ENCODE measurements around the gene CLMN. TPM values are rescaled to one million over a fixed set of nuclear protein-coding genes. Genes with fewer than 3 reads are reported as not detected.

The CLMN gene
- total and polyA plus RNA-seq, 2 of the 13 experiments (the other 11 are each of a cell fraction or from before 2014, with no cell fraction given): 15.1 to 16.7 TPM

DNA sequence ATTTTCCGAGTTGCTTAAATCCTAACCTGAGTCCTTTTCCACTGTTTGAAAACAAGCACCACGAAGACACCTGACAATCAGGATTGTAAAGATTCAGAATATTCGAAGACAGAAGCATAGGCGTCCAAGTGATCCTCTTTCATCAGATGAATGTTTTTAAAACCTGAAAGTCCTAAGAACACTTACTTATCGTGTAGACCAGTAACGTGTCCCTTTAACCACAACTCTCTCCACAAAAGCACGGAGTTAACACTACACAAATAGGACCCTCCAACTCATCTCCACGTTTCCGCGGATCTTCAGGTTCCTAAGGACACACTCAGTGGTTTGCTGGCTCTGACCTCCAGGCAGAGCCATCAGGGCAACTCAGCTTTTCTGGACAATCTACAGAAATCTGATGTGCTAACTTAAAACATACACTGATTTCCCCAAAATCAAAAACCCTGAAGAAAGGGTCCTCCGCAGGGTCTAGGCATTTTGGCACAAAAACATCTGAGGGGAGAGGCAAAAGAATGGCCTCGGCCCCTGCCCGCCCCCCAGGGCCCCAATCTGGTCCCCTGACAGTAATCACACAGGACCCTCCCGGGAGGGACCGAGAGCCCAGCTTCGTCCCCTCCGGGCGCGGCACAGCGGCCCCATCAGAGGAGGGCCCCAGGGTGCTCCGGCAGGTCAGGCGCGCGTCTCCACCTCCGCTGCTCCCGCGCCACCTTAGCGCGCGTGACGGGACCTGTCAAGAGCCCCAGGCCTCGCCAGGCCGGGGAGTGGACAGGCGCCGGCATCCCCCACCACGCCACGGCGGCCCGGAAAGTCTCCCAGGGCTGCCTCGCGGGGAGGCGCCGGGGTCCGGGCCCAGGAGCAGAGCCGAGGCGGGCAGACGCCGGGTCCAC is 163.3 kb downstream of the CLMN start (continued):
- TF ChIP-seq ZBTB40 (IDR thresholded peaks at IDR 0.05): no peak
- 0 out of 2 replicates have a peak, but pooled peaks have one; percentile 23 for TF ChIP-seq ZBTB40 (CRISPR knock-in tag; IDR thresholded peaks at IDR 0.05)
- no peak for TF ChIP-seq FOSL1 (CRISPR knock-in tag; IDR thresholded peaks at IDR 0.05; ENCODE audit: borderline replicate concordance)
- no peak for TF ChIP-seq HBP1 (CRISPR knock-in tag; IDR thresholded peaks at IDR 0.05; ENCODE audit: low read depth)
- no peak for TF ChIP-seq RFX5 (IDR thresholded peaks at IDR 0.05; ENCODE audit: low read depth, low read length)
- no peak for TF ChIP-seq KDM1A (CRISPR knock-in tag; IDR thresholded peaks at IDR 0.05)
- TF ChIP-seq ZSCAN30 (CRISPR knock-in tag; IDR thresholded peaks at IDR 0.05): no peak
- TF ChIP-seq ARNT2 (CRISPR knock-in tag; IDR thresholded peaks at IDR 0.05; ENCODE audit: low read depth): no peak
- no peak for TF ChIP-seq ZNF256 (CRISPR knock-in tag; conservative IDR thresholded peaks at IDR 0.05)
- TF ChIP-seq SNAPC2 (CRISPR knock-in tag; IDR thresholded peaks at IDR 0.05): no peak
- no peak for TF ChIP-seq ARID3A (IDR thresholded peaks at IDR 0.05; ENCODE audit: low read depth, low read length)
- TF ChIP-seq SKI (IDR thresholded peaks at IDR 0.05; ENCODE audit: partially characterized antibody): no peak
- TF ChIP-seq IKZF1 (IDR thresholded peaks at IDR 0.05): no peak
- TF ChIP-seq ZNF839 (CRISPR knock-in tag; IDR thresholded peaks at IDR 0.05; ENCODE audit: borderline replicate concordance): no peak
- no peak for TF ChIP-seq ZNF431 (CRISPR knock-in tag; IDR thresholded peaks at IDR 0.05; ENCODE audit: borderline replicate concordance, low read depth)
- TF ChIP-seq, protein P1, sequence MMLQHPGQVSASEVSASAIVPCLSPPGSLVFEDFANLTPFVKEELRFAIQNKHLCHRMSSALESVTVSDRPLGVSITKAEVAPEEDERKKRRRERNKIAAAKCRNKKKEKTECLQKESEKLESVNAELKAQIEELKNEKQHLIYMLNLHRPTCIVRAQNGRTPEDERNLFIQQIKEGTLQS (CRISPR knock-in tag; IDR thresholded peaks at IDR 0.05): no peak
- TF ChIP-seq ZNF432 (CRISPR knock-in tag; IDR thresholded peaks at IDR 0.05; ENCODE audit: borderline replicate concordance): no peak
- TF ChIP-seq RAD51 (IDR thresholded peaks at IDR 0.05; ENCODE audit: borderline replicate concordance): no peak

All from HepG2 (cell line).